ENCODE data around the gene ZNF473. TPM values are rescaled to one million over a fixed set of nuclear protein-coding genes. Genes with fewer than 3 reads are reported as not detected.
A peak's percentile ranks its signal among the peaks of the same experiment; 100 is the strongest.

The ZNF473 gene
- total RNA-seq, 3 donors from 2014 or later: 5.2 to 9.2 (median 6.0) TPM

DNA sequence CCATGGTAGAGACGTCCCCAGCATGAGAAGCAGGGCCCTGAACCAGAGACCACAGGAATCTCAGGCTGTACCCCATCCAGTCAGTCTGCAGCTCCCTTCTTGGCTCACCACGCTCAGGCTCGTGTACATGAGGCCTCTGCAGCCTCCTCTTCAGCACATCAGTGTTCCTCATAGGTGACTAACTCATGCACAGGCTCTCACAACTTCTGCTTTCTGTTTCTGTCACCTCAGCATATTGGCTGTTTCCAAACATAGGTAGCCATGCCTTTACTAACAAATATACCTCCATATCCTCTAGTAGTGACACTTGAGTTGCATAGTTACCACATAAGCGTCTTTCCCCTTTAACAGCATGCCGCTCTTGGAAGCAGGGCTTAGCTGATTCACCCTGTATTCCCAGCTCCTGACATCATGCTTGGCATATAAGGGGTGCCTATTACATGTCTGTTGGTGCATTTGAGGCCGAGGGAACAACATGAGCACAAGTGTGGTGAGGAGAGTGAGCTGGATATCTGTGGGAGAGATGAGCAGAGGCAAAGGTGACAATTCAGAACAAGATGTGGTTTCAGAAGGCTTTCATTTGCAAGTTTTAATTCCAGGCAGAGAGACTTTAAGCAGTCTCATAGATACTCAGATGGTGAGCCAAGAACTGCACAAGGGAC, 16.7 kb downstream of the ZNF473 start:
- DNase-seq: no peak
- Histone ChIP-seq H3K36me3 (ENCODE audit: low read depth) (peaks cover 19% of the 10 kb centered on the region), H3K4me3 (no peak overlapping the region), H3K4me1 (ENCODE audit: low read depth) (peaks cover 6% of the 10 kb centered on the region), H3K9me3 (peaks cover 37% of the 10 kb centered on the region)
- TF ChIP-seq, protein P1, sequence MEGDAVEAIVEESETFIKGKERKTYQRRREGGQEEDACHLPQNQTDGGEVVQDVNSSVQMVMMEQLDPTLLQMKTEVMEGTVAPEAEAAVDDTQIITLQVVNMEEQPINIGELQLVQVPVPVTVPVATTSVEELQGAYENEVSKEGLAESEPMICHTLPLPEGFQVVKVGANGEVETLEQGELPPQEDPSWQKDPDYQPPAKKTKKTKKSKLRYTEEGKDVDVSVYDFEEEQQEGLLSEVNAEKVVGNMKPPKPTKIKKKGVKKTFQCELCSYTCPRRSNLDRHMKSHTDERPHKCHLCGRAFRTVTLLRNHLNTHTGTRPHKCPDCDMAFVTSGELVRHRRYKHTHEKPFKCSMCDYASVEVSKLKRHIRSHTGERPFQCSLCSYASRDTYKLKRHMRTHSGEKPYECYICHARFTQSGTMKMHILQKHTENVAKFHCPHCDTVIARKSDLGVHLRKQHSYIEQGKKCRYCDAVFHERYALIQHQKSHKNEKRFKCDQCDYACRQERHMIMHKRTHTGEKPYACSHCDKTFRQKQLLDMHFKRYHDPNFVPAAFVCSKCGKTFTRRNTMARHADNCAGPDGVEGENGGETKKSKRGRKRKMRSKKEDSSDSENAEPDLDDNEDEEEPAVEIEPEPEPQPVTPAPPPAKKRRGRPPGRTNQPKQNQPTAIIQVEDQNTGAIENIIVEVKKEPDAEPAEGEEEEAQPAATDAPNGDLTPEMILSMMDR (IDR thresholded peaks at IDR 0.05): no peak
- ATAC-seq: no peak
- intact Hi-C loops (cut with DNase I, micrococcal nuclease): no loop called here

GRCh38 chr19:50043967-50044366, 18.2 kb downstream of the ZNF473 start:
- Histone ChIP-seq H3K4me3 (no peak overlapping the region), H3K36me3 (ENCODE audit: low read depth) (peaks cover 19% of the 10 kb centered on the region), H3K9me3 (peaks cover 37% of the 10 kb centered on the region), H3K4me1 (ENCODE audit: low read depth) (peaks cover 6% of the 10 kb centered on the region)
- DNase-seq: no peak
- no peak for ATAC-seq
- TF ChIP-seq, protein P1 (IDR thresholded peaks at IDR 0.05): no peak
- intact Hi-C loops (cut with DNase I, micrococcal nuclease): no loop called here

GRCh38 chr19:50044922-50045321, 19.1 kb downstream of the ZNF473 start:
- DNase-seq: no peak
- TF ChIP-seq, protein P1 (IDR thresholded peaks at IDR 0.05): no peak
- Histone ChIP-seq H3K4me3 (no peak overlapping the region), H3K4me1 (ENCODE audit: low read depth) (no peaks in the 10 kb centered on the region), H3K9me3 (peaks cover 37% of the 10 kb centered on the region), H3K36me3 (ENCODE audit: low read depth) (peaks cover 19% of the 10 kb centered on the region)
- intact Hi-C loops (cut with DNase I, micrococcal nuclease): no loop called here
- no peak for ATAC-seq

GRCh38 chr19:50046649-50047503, 21.1 kb downstream of the ZNF473 start:
- H3K4me3 ChIP-seq: no peak overlapping the region
- ATAC-seq (peak; percentile 28), DNase-seq (peak in 2 of 3 donors; percentile 48 to 66)
- H3K4me1 ChIP-seq (ENCODE audit: low read depth): peaks cover 9% of the 10 kb centered on the region
- H3K36me3 ChIP-seq (ENCODE audit: low read depth): peaks cover 16% of the 10 kb centered on the region
- H3K9me3 ChIP-seq: peaks cover 37% of the 10 kb centered on the region
- intact Hi-C loops (cut with DNase I, micrococcal nuclease): no loop called here
- TF ChIP-seq, protein P1 (IDR thresholded peaks at IDR 0.05): peak; percentile 61

GRCh38 chr19:50047671-50048070, 21.9 kb downstream of the ZNF473 start:
- Histone ChIP-seq H3K4me3 (no peak overlapping the region), H3K9me3 (peaks cover 37% of the 10 kb centered on the region), H3K36me3 (ENCODE audit: low read depth) (peaks cover 16% of the 10 kb centered on the region), H3K4me1 (ENCODE audit: low read depth) (peaks cover 9% of the 10 kb centered on the region)
- DNase-seq (no peak), ATAC-seq (no peak)
- TF ChIP-seq, protein P1 (IDR thresholded peaks at IDR 0.05): no peak
- intact Hi-C loops (cut with DNase I, micrococcal nuclease): no loop called here

All from mucosa of descending colon (tissue), 3 donors.